MG63 (cell line): ENCODE results near the gene OMP. TPM values are rescaled to one million over a fixed set of nuclear protein-coding genes. Genes with fewer than 3 reads are reported as not detected.
"Not testable (repeated sequence)": the region's sequence is repeated elsewhere in the genome, so short reads cannot be mapped to it uniquely, and the experiment has no call there.

Experiments
- DNase-seq: peaks from one replicate; pipeline ENCODE4 v3.0.0-alpha.2; 2020
- H3K27me3 ChIP-seq: fragments of 250-450 bp; sonication (Bioruptor Pico); 2 replicates; pipeline ENCODE4 v1.5.1; 2020; ENCODE audit warnings: mild to moderate bottlenecking, moderate library complexity
- H3K36me3 ChIP-seq: fragments of 250-450 bp; sonication (Bioruptor Pico); 2 replicates; pipeline ENCODE4 v1.5.1; 2020; ENCODE audit warnings: mild to moderate bottlenecking, moderate library complexity
- H3K4me3 ChIP-seq: fragments of 250-450 bp; sonication (Bioruptor Pico); 2 replicates; pipeline ENCODE4 v1.5.1; 2020; ENCODE audit warnings: mild to moderate bottlenecking, moderate library complexity
- H3K9me3 ChIP-seq: fragments of 250-450 bp; sonication (Bioruptor Pico); 2 replicates; pipeline ENCODE4 v1.5.1; 2020; ENCODE audit warnings: mild to moderate bottlenecking, moderate library complexity
- total RNA-seq: library from RNA; depleted of rRNA; stranded (reverse); fragments of >200 nt; shearing (Covaris generic); gene quantifications from 2 replicates; pipeline ENCODE4 v1.2.3, GENCODE V29; 2014; ENCODE audit warnings: low replicate concordance

Gene OMP
- total RNA-seq, 1 experiment from 2014 or later: not detected

DNA sequence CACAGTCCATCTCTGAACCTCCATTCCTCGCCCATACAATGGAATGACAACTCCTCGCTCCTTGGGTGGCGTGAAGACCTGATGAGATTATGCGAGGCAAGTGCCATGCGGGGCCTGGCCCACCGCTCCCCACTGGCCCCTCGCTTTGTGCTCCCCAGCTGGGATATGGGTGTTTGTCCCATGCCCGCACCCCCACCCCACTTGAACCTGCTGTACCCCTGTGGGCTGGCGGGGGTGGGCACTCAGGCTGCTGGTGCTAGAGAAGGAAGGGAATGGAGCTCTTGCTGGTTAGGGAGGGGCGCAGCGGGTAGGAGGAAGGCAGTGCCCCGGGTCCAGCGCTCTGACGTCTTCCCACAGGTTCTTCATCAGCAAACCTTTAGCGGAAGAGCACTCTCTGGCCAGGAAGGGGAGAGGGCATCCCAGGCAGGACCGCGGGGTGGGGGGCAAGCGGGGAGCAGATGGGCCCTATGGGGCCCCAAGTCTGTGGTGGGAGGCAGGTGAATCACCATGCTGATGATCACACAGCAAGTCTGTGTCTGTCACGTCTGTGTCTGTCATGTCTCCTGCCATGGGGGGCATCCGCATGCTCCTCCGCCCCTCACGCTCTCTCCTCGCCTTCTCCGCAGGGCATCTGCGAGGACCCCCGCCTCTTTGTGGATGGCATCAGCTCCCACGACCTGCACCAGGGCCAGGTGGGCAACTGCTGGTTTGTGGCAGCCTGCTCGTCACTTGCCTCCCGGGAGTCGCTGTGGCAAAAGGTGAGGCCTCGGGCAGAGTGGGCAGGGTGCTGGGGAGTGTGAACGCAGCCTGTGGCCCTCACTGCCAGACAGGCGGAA is 9.4 kb upstream of the OMP start:
- H3K9me3 ChIP-seq: no peaks in the 10 kb centered on the region
- H3K27me3 ChIP-seq: no peaks in the 10 kb centered on the region
- no peak overlapping the region for H3K4me3 ChIP-seq
- DNase-seq: no peak
- H3K36me3 ChIP-seq: no peaks in the 10 kb centered on the region

DNA sequence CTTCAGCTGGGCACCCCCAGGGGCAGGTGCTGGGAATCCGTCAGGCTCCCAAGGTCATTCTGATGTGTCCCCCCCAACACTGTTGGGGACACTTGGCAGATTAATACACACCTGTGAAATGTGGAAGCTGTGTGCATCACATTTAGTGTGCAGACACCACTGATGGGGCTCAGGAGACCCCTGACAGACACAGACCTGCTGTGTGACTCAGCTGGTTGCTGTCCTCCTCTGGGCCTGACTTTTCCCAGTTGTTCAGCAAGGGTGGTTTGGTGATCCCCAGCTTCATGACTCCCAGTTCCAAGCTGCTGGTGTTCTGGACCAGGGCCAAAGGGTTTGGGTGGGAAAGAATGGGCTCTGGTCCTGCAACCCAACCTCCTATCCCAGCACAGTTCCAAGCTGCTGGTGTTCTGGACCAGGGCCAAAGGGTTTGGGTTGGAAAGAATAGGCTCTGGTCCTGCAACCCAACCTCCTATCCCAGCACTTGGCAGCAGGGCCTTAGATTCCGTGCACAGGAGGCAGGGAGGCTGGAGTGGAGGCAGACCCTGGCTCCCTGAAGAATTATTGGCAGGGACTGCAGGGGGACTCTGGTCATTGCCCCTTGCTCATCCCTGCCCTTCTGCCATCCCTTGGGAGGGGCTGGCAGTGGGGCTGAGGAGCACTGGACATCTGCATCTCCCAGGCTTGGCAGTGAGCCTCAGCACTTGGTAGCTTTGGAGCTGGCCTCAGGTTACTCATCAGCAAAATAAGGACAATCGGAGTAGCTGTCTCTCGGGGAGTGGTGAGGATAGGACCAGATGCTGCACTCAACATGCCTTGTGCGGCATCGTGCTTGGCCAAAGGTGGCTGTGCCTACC is 8.4 kb upstream of the OMP start:
- no peak overlapping the region for H3K4me3 ChIP-seq
- no peaks in the 10 kb centered on the region for H3K27me3 ChIP-seq
- H3K36me3 ChIP-seq: no peaks in the 10 kb centered on the region
- DNase-seq: peak; percentile 36
- no peaks in the 10 kb centered on the region for H3K9me3 ChIP-seq

- Histone ChIP-seq H3K36me3 (no peaks in the 10 kb centered on the region), H3K27me3 (no peaks in the 10 kb centered on the region), H3K4me3 (no peak overlapping the region), H3K9me3 (no peaks in the 10 kb centered on the region)
- DNase-seq: no peak
Measured at GRCh38 chr11:77094841-77095365, 7.7 kb upstream of the OMP start.

DNA sequence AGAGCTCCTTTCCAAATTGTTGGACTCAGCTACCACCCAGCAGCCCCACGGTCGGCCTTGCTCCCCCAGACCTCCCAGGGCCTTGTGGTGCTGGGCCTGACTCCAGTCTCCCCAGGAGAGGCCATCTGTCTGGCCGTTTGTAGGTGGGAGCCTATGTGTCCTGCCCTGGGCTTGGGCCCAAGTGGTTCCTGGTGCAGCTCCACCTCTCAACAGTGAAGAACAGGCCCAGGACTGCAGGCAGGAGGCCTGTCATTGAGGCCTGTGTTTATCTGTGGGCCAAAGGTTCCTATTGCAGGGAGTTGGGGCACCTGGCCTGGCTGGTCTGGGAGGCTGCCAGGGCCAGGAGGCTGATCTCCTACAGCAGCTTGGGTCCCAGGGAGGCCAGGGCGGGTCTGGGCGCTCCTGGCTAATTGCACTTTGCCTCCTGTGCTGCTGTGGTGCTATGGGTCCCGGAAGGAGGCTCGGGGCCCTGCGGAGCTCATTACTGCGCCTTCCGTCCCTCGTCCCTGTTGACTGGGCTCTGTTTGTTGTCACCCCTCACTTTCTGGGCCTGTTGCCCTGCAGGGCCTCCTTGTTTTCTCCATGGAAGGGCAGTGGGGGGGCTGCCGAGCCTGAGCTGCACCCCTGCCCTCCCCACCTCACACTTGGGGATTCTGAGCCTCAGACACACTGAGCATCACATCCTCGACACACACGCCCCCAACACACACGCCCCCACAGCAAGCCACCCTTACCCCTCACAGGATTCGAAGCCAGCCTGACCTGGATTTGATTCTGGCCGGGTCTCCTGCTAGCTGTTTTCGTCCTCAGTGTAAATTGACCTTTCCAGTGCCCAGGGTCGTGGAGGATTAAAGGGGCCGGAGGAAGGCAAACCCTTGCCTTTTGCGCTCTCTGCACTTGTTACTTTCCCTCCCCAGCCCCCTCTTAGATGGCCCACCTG is 6.8 kb upstream of the OMP start:
- Histone ChIP-seq H3K27me3 (no peaks in the 10 kb centered on the region), H3K36me3 (no peaks in the 10 kb centered on the region), H3K9me3 (no peaks in the 10 kb centered on the region), H3K4me3 (no peak overlapping the region)
- DNase-seq: no peak

GRCh38 chr11:77096591-77097019 is 6.0 kb upstream of the OMP start:
- Histone ChIP-seq H3K4me3 (no peak overlapping the region), H3K27me3 (no peaks in the 10 kb centered on the region), H3K36me3 (no peaks in the 10 kb centered on the region), H3K9me3 (no peaks in the 10 kb centered on the region)
- DNase-seq: no peak

DNA sequence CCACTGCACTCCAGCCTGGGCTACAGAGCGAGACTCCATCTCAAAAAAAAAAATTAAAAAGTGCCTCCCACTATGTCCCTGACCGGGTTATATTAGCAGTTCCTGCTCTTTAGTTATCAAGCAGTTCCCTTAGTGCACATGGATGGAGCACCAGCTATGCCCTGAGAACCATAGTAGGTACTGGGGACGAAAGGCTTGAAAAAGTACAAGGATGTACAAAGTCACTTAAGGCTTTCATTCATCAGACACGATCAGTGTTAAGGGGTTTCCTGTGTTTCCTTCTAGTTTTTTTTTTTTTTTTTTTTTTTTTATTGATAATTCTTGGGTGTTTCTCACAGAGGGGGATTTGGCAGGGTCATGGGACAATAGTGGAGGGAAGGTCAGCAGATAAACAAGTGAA is 5.5 kb upstream of the OMP start:
- DNase-seq, H3K9me3 ChIP-seq, H3K4me3 ChIP-seq, H3K27me3 ChIP-seq, H3K36me3 ChIP-seq: not testable (repeated sequence)

- Histone ChIP-seq H3K9me3 (no peaks in the 10 kb centered on the region), H3K36me3 (no peaks in the 10 kb centered on the region), H3K27me3 (no peaks in the 10 kb centered on the region), H3K4me3 (no peak overlapping the region)
- no peak for DNase-seq
Measured at GRCh38 chr11:77100166-77101042, 2.2 kb upstream of the OMP start.

GRCh38 chr11:77101043-77101537 is 1.6 kb upstream of the OMP start:
- no peaks in the 10 kb centered on the region for H3K27me3 ChIP-seq
- H3K36me3 ChIP-seq: no peaks in the 10 kb centered on the region
- H3K9me3 ChIP-seq: no peaks in the 10 kb centered on the region
- H3K4me3 ChIP-seq: no peak overlapping the region
- DNase-seq: no peak

GRCh38 chr11:77103319-77103718 is 679 bp downstream of the OMP start:
- Histone ChIP-seq H3K27me3 (no peaks in the 10 kb centered on the region), H3K36me3 (no peaks in the 10 kb centered on the region), H3K9me3 (no peaks in the 10 kb centered on the region), H3K4me3 (no peak overlapping the region)
- no peak for DNase-seq

DNA sequence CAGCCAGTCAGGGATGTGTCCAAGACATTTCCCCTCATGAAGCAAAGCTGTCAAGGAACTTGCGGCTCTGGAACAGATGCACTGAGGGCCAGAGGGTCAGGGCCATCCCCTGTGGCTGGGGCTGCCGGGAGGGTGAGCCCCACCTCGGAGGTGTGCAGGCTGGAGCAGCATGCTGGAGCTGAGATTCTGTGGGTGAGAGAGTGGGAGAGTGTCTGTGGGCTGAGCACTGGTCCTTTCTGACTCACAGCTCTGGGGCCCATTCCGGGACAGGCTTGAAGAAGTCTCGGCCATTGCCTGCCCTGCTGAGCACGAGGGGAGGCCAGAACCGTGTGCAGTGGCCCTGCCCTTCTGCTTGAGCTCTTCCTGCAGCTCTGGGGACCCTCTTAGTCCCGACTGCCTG is 2.1 kb downstream of the OMP start:
- no peak for DNase-seq
- H3K36me3 ChIP-seq: no peaks in the 10 kb centered on the region
- H3K4me3 ChIP-seq: no peak overlapping the region
- H3K9me3 ChIP-seq: no peaks in the 10 kb centered on the region
- no peaks in the 10 kb centered on the region for H3K27me3 ChIP-seq

DNA sequence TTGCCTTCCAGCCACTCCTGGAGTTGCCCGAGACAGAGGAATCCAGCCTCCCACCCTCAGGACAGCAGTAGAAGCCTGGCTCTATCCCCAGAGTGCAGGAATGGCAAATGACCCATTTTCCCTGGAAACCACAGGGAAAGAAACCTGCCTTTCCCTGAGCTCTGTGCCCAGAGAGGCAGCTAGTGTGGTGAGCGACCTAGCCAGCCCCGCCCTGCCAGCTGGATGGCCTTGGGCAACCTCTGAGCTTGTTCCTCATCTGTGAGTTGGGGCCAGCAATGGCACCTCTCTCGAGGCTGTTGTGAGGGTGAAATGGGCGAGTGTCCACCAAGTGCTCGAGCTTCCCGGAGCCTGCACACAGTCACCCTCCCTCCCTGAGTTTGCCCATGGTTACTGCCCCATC is 3.7 kb downstream of the OMP start:
- peak; percentile 82 for DNase-seq
- Histone ChIP-seq H3K4me3 (no peak overlapping the region), H3K36me3 (no peaks in the 10 kb centered on the region)

GRCh38 chr11:77106759-77107158 is 4.1 kb downstream of the OMP start:
- H3K4me3 ChIP-seq: no peak overlapping the region
- H3K36me3 ChIP-seq: no peaks in the 10 kb centered on the region
- no peaks in the 10 kb centered on the region for H3K27me3 ChIP-seq
- no peaks in the 10 kb centered on the region for H3K9me3 ChIP-seq
- DNase-seq: no peak

More for the DNA sequence above, 3.7 kb downstream of the OMP start:
- H3K27me3 ChIP-seq: no peaks in the 10 kb centered on the region
- H3K9me3 ChIP-seq: no peaks in the 10 kb centered on the region

DNA sequence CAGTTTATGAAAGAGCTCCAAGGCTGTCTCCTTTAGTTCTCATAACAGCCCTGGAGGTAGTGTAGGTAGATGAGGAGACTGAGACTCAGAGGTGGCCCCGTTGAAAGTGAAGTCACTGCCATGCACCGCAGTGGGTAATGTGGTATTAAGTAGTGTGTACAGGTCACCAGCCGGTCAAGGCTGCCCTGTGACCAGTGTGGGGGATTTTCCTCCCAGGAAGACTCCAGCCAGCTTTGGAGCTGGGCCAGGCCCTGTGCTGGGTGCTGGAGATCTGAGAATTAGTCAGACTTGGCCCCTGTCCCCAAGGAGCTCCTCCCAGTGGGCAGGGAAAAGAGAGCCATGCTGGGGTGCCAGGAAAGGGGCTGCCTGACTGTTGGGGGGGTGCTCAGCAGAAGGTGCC is 5.3 kb downstream of the OMP start:
- no peaks in the 10 kb centered on the region for H3K36me3 ChIP-seq
- no peaks in the 10 kb centered on the region for H3K9me3 ChIP-seq
- no peak overlapping the region for H3K4me3 ChIP-seq
- peak; percentile 97 for DNase-seq
- no peaks in the 10 kb centered on the region for H3K27me3 ChIP-seq

DNA sequence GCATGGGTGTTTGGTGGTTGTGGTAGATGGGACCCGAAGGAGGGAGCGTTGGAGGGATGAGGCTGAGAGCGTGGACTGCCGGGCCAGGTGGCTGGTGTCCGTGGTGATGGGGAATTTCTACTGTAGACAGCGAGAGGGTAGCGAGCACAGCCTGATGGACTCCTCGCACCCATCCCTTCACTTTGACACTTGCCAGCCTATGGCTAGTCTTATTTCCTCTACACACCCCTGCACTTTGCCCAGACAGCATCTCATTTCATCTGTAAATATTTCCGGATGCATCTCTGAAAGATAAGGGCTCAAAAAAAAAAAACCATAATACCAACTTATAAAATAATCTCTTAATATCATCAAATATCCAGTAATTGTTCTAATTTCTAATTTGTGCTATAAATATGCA is 5.8 kb downstream of the OMP start:
- DNase-seq: no peak
- Histone ChIP-seq H3K9me3 (no peaks in the 10 kb centered on the region), H3K27me3 (no peaks in the 10 kb centered on the region), H3K36me3 (no peaks in the 10 kb centered on the region), H3K4me3 (no peak overlapping the region)

- Histone ChIP-seq H3K27me3 (no peaks in the 10 kb centered on the region), H3K4me3 (no peak overlapping the region)
- DNase-seq: peak; percentile 64
Measured at GRCh38 chr11:77109236-77110019, 6.8 kb downstream of the OMP start.

More at GRCh38 chr11:77109236-77110019, 6.8 kb downstream of the OMP start:
- H3K9me3 ChIP-seq: no peaks in the 10 kb centered on the region
- no peaks in the 10 kb centered on the region for H3K36me3 ChIP-seq
